DMS53 (cell line): Measurements from ENCODE around the gene IFNA2.
"Not testable (repeated sequence)": the region's sequence is repeated elsewhere in the genome, so short reads cannot be mapped to it uniquely, and the experiment has no call there.

Source experiments
- DNase-seq: peaks from one replicate; lab custom pipeline; 2025; lab: John Stamatoyannopoulos, UW

IFNA2 gene

DNA sequence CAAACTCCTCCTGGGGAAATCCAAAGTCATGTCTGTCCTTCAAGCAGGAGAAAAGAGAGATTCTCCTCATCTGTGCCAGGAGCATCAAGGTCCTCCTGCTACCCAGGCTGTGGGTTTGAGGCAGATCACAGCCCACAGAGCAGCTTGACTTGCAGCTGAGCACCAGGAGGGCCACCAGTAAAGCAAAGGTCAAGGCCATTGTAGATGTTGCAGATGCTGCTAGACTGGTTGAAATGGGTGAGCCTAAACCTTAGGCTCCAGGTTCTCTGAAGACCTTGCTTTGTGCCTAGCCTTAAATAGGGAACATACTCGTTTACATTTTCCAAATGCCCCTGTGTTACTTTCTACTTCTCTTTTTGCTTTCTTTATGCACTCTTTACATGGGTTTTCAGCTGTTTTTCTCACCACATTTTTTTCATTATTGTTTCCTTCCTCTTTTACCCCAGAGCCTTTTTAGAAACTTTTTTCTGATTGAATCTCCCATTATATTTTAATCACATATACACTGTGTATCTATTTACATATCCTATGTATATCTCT lies at the start of gene IFNA2:
TSS of gene IFNA2 (minus strand) at position 268 of the 540 bp plus-strand sequence. CDS start at position 199, 69 bp downstream.
- DNase-seq = no peak

GRCh38 chr9:21435015-21435383 lies 49.8 kb upstream of the IFNA2 start:
- not testable (repeated sequence) for DNase-seq

DNA sequence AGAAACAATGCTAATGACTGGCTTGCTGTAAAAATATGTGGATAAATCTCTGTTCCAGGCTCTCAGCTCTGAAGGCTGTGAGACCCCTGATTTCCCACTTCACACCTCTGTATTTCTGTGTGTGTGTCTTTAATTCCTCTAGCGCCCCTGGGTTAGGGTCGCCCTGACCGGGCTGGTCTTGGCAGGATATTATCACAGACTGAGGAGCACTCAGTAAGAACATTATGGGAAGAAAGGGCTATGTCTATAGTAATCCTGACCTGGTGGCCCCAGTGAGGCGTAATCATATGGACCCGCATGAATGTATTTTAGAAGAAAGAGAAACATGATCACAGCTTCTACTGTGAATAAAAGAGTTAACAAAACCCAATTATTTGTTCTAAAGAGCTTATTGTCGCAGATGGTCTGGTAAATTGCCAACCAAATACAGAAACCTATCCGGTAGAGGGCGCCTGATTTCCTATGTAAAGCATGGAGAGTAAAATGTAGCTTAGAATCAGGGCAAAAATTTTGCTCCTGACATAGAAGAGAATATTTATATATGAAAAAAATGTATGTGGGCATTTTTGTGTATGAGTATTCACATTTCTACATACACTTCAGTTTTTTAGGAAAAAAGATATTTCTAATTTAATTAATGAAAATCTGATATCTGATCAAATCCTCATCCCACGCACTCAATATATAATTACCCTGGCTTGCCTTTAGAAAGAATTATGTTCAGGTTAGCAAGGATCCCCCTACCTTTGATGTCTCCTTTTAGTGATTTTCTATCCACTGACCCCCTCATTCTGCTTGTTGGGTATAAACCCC lies 49.2 kb upstream of the IFNA2 start:
- peak; percentile 81 for DNase-seq

DNA sequence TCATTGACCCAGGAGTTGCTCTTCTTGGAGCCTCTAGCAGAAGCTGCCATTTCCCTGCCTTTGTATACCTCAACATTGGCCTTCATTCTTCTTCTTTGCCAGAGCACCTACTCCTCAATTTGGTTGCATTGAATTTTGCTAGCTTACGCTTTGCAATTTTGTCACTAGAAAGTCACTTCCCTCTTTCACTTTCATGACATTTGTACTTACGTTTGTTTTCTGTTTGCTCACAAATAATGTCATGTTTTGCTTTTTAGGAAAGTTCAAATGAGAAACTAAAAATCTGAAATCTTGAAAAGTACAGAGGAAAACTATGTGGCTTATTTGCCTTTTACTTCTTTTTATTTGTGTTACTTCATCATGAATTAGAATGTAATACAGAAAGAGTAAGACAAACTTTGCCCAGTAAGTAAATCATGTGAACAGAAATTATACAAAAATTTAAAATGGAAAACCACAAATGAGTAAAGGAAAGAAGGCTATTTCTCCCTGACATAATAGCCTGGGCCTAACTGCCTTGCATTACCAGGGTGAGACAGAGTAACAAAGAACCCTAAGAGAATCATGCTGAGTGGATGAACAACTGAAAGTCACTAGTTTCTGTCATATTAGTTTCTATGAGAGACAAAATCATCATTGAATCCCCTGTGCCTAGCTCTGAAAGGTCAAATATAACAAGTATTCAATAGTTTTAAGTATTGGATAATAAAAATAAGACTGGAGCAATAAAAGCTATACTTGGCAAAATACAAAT lies 47.7 kb upstream of the IFNA2 start:
- DNase-seq = no peak

GRCh38 chr9:21429191-21429590 lies 44.0 kb upstream of the IFNA2 start:
- DNase-seq = no peak

DNA sequence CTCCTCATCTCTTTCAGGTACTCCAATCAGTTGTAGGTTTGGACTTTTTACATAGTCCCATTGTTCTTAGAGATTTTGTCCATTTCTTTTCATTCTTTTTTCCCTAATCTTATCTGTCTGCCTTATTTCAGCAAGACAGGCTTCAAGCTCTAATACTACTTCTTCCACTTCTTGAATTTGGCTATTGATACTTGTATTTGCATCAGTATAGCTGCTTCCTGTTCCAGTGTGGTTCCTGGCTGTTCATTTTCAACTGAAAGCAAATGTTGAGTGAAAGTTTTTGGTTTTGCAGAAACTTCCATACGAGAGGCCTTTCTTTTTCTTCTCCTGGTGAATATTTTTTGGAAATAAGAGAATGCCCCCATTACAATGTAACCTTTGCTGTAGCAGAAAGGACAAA lies 43.0 kb upstream of the IFNA2 start:
- DNase-seq = no peak

DNA sequence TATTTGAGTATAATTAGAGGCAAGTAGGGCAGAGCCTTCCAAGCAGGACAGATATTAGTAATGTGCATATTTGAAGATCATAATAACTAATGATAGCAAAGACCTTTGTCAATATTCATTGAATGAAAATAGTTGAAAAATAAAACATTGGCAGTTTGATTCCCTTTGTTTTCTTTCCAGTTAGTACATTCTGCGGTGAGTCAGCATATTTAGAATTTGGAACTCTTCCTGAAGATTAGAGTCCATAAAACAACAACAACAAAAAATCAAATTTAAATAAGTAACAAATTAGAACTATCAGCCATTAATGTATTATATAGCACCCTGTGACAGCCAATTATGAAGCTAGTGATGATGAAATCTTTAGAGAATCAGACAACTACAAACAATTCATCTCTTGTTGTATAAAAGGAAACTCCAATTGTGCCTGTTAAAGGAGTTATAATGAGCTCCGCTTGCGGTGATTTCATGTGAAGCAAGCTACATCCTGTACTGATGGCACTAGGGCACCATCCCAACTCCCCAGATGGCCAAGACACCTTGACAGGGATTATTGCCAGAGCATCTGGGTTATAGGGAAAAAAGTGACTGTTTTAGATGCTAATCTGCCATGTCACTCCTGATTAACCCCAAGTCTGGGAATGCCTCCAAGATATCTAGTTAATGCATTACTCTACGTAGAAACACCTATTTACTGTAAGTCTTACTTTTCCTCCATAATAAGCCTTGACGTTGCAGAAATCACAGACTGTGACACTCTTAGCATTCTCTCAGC lies 30.5 kb upstream of the IFNA2 start:
- DNase-seq = no peak

DNA sequence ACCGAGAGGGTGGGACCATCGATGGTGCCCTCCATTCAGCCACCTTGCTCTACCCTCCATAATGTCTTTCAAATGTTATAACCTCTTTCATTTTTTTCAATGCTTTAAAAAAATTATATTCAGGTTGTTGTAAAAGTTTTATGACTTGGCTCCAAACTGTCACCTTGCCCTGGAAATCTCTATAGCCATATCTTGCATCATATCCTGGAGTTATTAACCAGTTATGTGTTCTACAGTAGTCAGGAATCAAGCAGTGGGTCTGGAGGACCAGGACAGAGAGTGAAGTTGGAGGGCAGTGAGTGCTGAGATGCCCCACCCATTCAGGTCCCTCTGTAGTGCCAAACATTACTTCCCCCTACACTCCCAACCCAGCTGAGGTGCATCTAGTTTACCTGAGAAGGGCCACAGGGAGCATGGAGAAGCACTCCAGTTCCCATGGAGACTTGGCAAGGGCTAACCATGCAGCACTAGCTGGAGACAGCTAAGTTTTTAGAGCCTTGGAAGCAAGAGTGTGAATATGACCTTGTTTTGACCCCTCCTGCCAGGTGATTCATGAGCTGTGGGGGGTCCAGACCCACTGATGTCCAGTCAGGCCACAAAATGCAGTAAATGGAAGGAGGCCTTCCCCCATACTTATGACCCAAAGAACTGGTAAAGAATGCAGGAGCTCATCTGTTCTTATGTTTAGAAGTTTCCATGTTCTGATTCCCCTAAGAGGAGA lies 29.2 kb upstream of the IFNA2 start:
- no peak for DNase-seq

GRCh38 chr9:21413624-21414023 lies 28.4 kb upstream of the IFNA2 start:
- DNase-seq = peak; percentile 22

GRCh38 chr9:21413151-21413550 lies 28.0 kb upstream of the IFNA2 start:
- DNase-seq = no peak

DNA sequence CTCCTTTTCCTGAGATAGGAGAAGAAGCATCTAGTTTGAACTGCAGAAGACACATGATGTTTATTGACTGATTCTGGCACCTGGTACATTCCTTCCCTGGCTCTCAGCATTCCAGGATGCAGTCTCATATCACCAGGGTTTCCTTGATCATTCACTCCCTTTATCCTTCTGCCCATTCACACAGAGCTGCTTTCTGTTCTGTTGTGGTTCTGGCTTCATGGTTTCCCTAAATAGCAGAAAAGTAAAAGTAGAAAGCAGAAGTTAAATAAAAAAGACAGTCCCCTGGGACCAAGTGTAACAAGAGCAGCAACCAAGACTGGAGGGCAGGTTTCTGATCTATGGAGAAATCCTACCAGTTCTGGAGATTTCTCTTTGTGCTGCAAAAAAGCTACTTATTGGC lies 26.9 kb upstream of the IFNA2 start:
- DNase-seq = no peak

DNA sequence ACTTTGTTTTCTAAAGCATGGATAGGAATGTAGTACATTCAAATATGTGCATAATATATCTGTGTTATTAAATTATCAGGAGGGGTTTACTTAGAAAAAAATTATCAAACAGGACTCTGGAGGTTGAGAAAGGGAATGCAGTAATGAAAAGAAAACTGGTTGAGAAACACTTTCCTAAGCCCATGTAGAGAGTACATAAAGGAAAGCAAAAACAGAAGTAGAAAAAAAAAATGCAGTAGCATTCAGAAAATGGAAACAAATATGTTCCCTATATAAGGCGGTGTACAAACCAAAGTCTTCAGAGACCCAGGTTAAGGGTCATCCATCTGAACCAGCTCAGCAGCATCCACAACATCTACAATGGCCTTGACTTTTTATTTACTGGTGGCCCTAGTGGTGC lies 23.6 kb upstream of the IFNA2 start, which contains the start of gene IFNA8:
TSS of gene IFNA8 (plus strand) at position 301 of the 400 bp plus-strand sequence. CDS start at position 361, 60 bp downstream.
- no peak for DNase-seq

DNA sequence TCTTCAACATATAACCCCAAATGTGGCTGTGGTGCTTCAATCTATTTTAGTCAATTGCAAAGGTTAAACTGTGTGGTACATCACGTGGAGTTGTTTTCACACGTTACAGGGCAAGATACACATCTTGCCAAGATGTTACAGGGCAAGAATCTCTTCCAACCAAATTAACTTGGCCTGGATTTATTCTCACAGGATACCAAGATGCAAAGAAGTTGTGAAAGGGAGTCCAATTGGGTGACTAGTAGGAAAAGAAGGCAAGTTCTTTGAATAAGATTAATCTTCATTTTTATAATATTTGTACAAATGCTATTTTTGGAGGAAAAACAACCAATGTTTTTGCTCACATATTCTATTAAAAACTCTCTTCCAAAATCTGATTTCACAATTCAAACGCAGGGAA lies 18.9 kb upstream of the IFNA2 start:
- no peak for DNase-seq

GRCh38 chr9:21402386-21403251 lies 17.4 kb upstream of the IFNA2 start:
- DNase-seq = peak; percentile 42

GRCh38 chr9:21399956-21400355 lies 14.8 kb upstream of the IFNA2 start:
- no peak for DNase-seq

GRCh38 chr9:21398955-21399489 lies 13.8 kb upstream of the IFNA2 start:
- DNase-seq = no peak

GRCh38 chr9:21395778-21396717 lies 10.8 kb upstream of the IFNA2 start:
- peak; percentile 68 for DNase-seq

DNA sequence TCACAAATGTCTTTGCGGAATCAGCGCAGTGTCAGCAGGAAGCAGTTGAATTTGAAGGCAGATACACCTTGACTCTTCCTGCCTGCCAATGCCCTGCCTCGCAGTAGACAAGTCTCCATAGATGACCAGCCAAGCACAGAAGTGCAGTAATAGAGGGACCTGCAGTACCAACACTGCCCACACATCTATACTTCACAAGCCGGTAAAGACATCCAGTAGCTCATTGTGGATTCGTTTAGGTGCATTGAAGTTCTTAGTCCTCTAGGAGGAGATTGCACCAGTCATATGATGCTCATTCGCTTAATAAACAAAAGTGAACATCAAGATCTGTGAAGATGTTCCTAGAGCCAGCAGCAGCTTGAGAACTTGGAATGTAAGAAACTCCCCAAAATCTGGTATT lies 7.1 kb upstream of the IFNA2 start:
- peak; percentile 67 for DNase-seq

- no peak for DNase-seq
Observed at GRCh38 chr9:21383627-21384026, 1.6 kb downstream of the IFNA2 start.
